ENCODE measurements around the gene DNAJC4. TPM values are rescaled to one million over a fixed set of nuclear protein-coding genes. Genes with fewer than 3 reads are reported as not detected.

The DNAJC4 gene
- total and polyA plus RNA-seq, 2 donors (not counting 1 experiment from before 2014, with no cell fraction given): 12.6 TPM

- H3K27ac ChIP-seq (ENCODE audit: insufficient read depth, low read length): no peak overlapping the region
- DNase-seq (ENCODE audit: low read depth in 2 of 2): no peak
- H3K4me3 ChIP-seq (replicated peaks in 1 of 4; ENCODE audit: control extremely low read depth in 1 of 4, insufficient read depth in 1 of 4, low read depth in 3 of 4, low read length in 4 of 4): peak overlapping the region; percentile 7 to 98 (median 54)
- no peak overlapping the region for H2AFZ ChIP-seq (ENCODE audit: low read length)
- TF ChIP-seq CTCF (conservative IDR thresholded peaks at IDR 0.05 in 1 of 2, IDR thresholded peaks at IDR 0.05 in 1 of 2; ENCODE audit: low read depth in 1 of 2, low read length in 2 of 2) (no peak), EZH2 (IDR thresholded peaks at IDR 0.05; ENCODE audit: low read length, missing control alignments) (no peak)
- peaks cover 14% of the 10 kb centered on the region for H3K36me3 ChIP-seq (ENCODE audit: control insufficient read depth, insufficient read depth, low read length)
- peaks cover 5% of the 10 kb centered on the region for H3K4me1 ChIP-seq (ENCODE audit: control insufficient read depth, extremely low read depth, insufficient read depth, low read length)
- H3K79me2 ChIP-seq (ENCODE audit: control insufficient read depth, insufficient read depth, low read length): peaks cover 24% of the 10 kb centered on the region
- H3K27me3 ChIP-seq (ENCODE audit: control insufficient read depth, insufficient read depth, low read length): no peaks in the 10 kb centered on the region
- no peaks in the 10 kb centered on the region for H4K20me1 ChIP-seq (ENCODE audit: control insufficient read depth, extremely low read depth, insufficient read depth, low read length)
- no peaks in the 10 kb centered on the region for H3K9me3 ChIP-seq (ENCODE audit: control insufficient read depth, insufficient read depth, low read depth, low read length)
- H3K4me2 ChIP-seq (ENCODE audit: extremely low read depth, insufficient read depth, low read length): peak overlapping the region; percentile 68
- no peak overlapping the region for H3K9ac ChIP-seq (ENCODE audit: insufficient read depth, low read length)
These were observed 22.7 kb downstream of the DNAJC4 start for GRCh38 chr11:64253043-64253442.

GRCh38 chr11:64253481-64253880 lies 23.1 kb downstream of the DNAJC4 start:
- no peaks in the 10 kb centered on the region for H3K27me3 ChIP-seq (ENCODE audit: control insufficient read depth, insufficient read depth, low read length)
- peaks cover 5% of the 10 kb centered on the region for H3K4me1 ChIP-seq (ENCODE audit: control insufficient read depth, extremely low read depth, insufficient read depth, low read length)
- TF ChIP-seq EZH2 (IDR thresholded peaks at IDR 0.05; ENCODE audit: low read length, missing control alignments) (no peak), CTCF (conservative IDR thresholded peaks at IDR 0.05 in 1 of 2, IDR thresholded peaks at IDR 0.05 in 1 of 2; ENCODE audit: low read depth in 1 of 2, low read length in 2 of 2) (no peak)
- DNase-seq (ENCODE audit: low read depth in 2 of 2): no peak
- H4K20me1 ChIP-seq (ENCODE audit: control insufficient read depth, extremely low read depth, insufficient read depth, low read length): no peaks in the 10 kb centered on the region
- H3K36me3 ChIP-seq (ENCODE audit: control insufficient read depth, insufficient read depth, low read length): peaks cover 17% of the 10 kb centered on the region
- H3K9ac ChIP-seq (ENCODE audit: insufficient read depth, low read length): no peak overlapping the region
- no peak overlapping the region for H3K27ac ChIP-seq (ENCODE audit: insufficient read depth, low read length)
- no peak overlapping the region for H2AFZ ChIP-seq (ENCODE audit: low read length)
- no peaks in the 10 kb centered on the region for H3K9me3 ChIP-seq (ENCODE audit: control insufficient read depth, insufficient read depth, low read depth, low read length)
- H3K79me2 ChIP-seq (ENCODE audit: control insufficient read depth, insufficient read depth, low read length): peaks cover 24% of the 10 kb centered on the region
- peak overlapping the region in 1 of 4 experiments; percentile 87 for H3K4me3 ChIP-seq (replicated peaks in 1 of 4; ENCODE audit: control extremely low read depth in 1 of 4, insufficient read depth in 1 of 4, low read depth in 3 of 4, low read length in 4 of 4)
- H3K4me2 ChIP-seq (ENCODE audit: extremely low read depth, insufficient read depth, low read length): no peak overlapping the region

- Histone ChIP-seq H3K79me2 (ENCODE audit: control insufficient read depth, insufficient read depth, low read length) (peaks cover 24% of the 10 kb centered on the region), H3K9ac (ENCODE audit: insufficient read depth, low read length) (no peak overlapping the region), H3K4me3 (replicated peaks in 1 of 4; ENCODE audit: control extremely low read depth in 1 of 4, insufficient read depth in 1 of 4, low read depth in 3 of 4, low read length in 4 of 4) (no peak overlapping the region), H3K27me3 (ENCODE audit: control insufficient read depth, insufficient read depth, low read length) (no peaks in the 10 kb centered on the region), H2AFZ (ENCODE audit: low read length) (no peak overlapping the region), H4K20me1 (ENCODE audit: control insufficient read depth, extremely low read depth, insufficient read depth, low read length) (no peaks in the 10 kb centered on the region), H3K9me3 (ENCODE audit: control insufficient read depth, insufficient read depth, low read depth, low read length) (no peaks in the 10 kb centered on the region), H3K4me1 (ENCODE audit: control insufficient read depth, extremely low read depth, insufficient read depth, low read length) (peaks cover 5% of the 10 kb centered on the region), H3K4me2 (ENCODE audit: extremely low read depth, insufficient read depth, low read length) (no peak overlapping the region), H3K27ac (ENCODE audit: insufficient read depth, low read length) (no peak overlapping the region), H3K36me3 (ENCODE audit: control insufficient read depth, insufficient read depth, low read length) (peaks cover 24% of the 10 kb centered on the region)
- TF ChIP-seq CTCF (conservative IDR thresholded peaks at IDR 0.05 in 1 of 2, IDR thresholded peaks at IDR 0.05 in 1 of 2; ENCODE audit: low read depth in 1 of 2, low read length in 2 of 2) (no peak), EZH2 (IDR thresholded peaks at IDR 0.05; ENCODE audit: low read length, missing control alignments) (no peak)
- no peak for DNase-seq (ENCODE audit: low read depth in 2 of 2)
These were observed 24.0 kb downstream of the DNAJC4 start for GRCh38 chr11:64254326-64254725.

Data from fibroblast of lung (primary cell).